Immature natural killer cell (primary cell): Measurements from ENCODE around the gene CD101. TPM values are rescaled to one million over a fixed set of nuclear protein-coding genes. Genes with fewer than 3 reads are reported as not detected.

Experiments
- DNase-seq, 3 donors: peaks; one replicate each; pipeline ENCODE4 v3.0.0; 2022; ENCODE audit warnings: mixed read lengths in 1 of 3
- H3K27ac Mint-ChIP-seq, 6 donors: one replicate each; pipeline ENCODE4 v1.8.0; 2020; ENCODE audit warnings: mixed read lengths in 6 of 6, mild to moderate bottlenecking in 5 of 6, inconsistent platforms in 4 of 6, moderate library complexity in 3 of 6
- H3K27me3 Mint-ChIP-seq, 3 donors: one replicate each; pipeline ENCODE4 v1.8.0; 2020 to 2021; ENCODE audit warnings: low read depth in 3 of 3, mild to moderate bottlenecking in 3 of 3, mixed read lengths in 3 of 3, moderate library complexity in 3 of 3, inconsistent platforms in 1 of 3
- H3K36me3 Mint-ChIP-seq, 3 donors: one replicate each; pipeline ENCODE4 v1.8.0; 2020; ENCODE audit warnings: mixed read lengths in 3 of 3, inconsistent platforms in 2 of 3, mild to moderate bottlenecking in 2 of 3
- H3K4me1 Mint-ChIP-seq, 2 donors: one replicate each; pipeline ENCODE4 v1.8.0; 2020; ENCODE audit warnings: inconsistent platforms in 2 of 2, mild to moderate bottlenecking in 2 of 2, mixed read lengths in 2 of 2, moderate library complexity in 1 of 2
- H3K4me3 Mint-ChIP-seq, 5 donors: one replicate each; pipeline ENCODE4 v1.8.0; 2020; ENCODE audit warnings: mild to moderate bottlenecking in 5 of 5, mixed read lengths in 5 of 5, inconsistent platforms in 3 of 5, moderate library complexity in 3 of 5
- H3K9me3 Mint-ChIP-seq, 6 donors: one replicate each; pipeline ENCODE4 v1.8.0; 2020; ENCODE audit warnings: mild to moderate bottlenecking in 6 of 6, mixed read lengths in 6 of 6, inconsistent platforms in 4 of 6, moderate library complexity in 3 of 6
- polyA plus RNA-seq, 3 donors: library from polyadenylated mRNA; unstranded; fragments of 300-500 nt; fragmentation: Illumina TruSeq; gene quantifications; one replicate each; pipeline ENCODE4 v1.2.3, GENCODE V29; 2021

CD101 gene
- polyA plus RNA-seq, 3 donors from 2014 or later = 0.52 to 3.6 (median 1.4) TPM

GRCh38 chr1:117060441-117061317 is 59.1 kb downstream of the CD101 start:
- Mint-ChIP-seq H3K27me3 (peaks cover 0 to 3% (median 2%) of the 10 kb centered on the region in 3 donors), H3K36me3 (peaks cover 0 to 7% (median 6%) of the 10 kb centered on the region in 3 donors), H3K27ac (peak overlapping the region in 2 of 6 donors; percentile 40 to 79), H3K9me3 (no peaks in the 10 kb centered on the region), H3K4me3 (no peak overlapping the region), H3K4me1 (peaks cover 17 to 23% of the 10 kb centered on the region in 2 donors)
- DNase-seq = no peak

- Mint-ChIP-seq H3K36me3 (peaks cover 0 to 10% (median 10%) of the 10 kb centered on the region in 3 donors), H3K27me3 (peaks cover 0 to 3% (median 2%) of the 10 kb centered on the region in 3 donors), H3K4me1 (peaks cover 17 to 23% of the 10 kb centered on the region in 2 donors), H3K9me3 (no peaks in the 10 kb centered on the region), H3K27ac (peak overlapping the region in 2 of 6 donors; percentile 22 to 37), H3K4me3 (no peak overlapping the region)
- no peak for DNase-seq
These were observed 60.4 kb downstream of the CD101 start for GRCh38 chr1:117061986-117062415.

DNA sequence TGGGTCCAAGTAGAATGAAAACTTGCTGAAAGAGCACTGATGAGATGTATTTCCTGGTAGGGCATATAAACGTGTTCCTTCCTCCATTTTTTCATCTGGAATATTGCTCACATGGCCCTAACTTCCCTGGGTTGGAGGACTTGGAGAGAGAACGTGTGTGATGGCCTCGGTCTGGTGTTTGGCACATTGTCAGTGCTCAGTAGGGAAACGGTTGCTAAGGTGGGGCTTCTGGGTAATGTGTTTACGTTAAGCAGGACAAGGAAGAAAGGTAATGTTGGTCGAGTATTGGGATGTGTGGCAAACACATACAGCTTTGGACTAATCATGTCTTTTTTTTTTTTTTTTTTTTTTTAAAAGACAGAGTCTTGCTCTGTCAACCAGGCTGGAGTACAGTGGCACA is 64.8 kb downstream of the CD101 start:
- no peak for DNase-seq
- no peaks in the 10 kb centered on the region for H3K9me3 Mint-ChIP-seq
- H3K36me3 Mint-ChIP-seq = peaks cover 0 to 10% (median 10%) of the 10 kb centered on the region in 3 donors
- H3K27me3 Mint-ChIP-seq = peaks cover 0 to 2% (median 0%) of the 10 kb centered on the region in 3 donors
- peaks cover under 1 to 2% of the 10 kb centered on the region in 2 donors for H3K4me1 Mint-ChIP-seq
- no peak overlapping the region for H3K27ac Mint-ChIP-seq
- H3K4me3 Mint-ChIP-seq = no peak overlapping the region

DNA sequence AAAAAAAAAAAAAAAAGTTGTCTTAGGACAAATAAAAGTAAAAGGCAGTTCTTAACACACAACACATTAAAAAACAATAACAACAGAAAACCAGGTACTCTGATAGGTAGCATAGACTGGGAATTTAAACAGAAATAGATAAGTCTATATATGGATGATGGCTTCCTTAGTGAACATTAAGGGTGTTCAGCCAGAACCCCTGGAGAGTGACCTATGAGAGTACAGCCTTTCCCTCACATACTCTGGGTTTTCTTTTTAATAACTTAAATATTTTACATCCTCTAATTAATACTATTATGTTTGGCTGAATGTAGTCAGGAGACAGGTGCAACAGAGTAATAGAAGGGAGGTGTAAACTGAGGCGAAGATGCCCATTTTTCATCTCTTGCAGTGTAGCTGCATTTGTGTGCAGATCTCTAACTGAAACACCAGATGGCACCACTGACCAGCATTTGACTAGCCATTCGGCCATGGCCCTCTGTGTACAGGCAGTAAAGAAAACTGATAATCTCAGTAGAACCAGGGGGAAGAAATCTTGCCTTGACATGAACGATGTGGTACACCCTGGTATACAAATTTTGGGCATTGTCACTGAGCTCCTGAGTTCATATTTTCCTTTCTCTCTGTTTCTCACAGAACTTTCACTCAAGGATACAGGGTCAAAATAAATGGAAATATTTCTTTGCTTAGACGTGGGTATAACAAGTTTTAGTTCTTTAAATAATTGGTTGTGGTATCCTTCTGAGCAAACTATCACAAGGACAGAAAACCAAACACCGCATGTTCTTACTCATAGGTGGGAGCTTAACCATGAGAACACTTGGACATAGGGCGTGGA is 66.2 kb downstream of the CD101 start:
- peaks cover 0 to 10% (median 10%) of the 10 kb centered on the region in 3 donors for H3K36me3 Mint-ChIP-seq
- no peaks in the 10 kb centered on the region for H3K9me3 Mint-ChIP-seq
- peaks cover 0 to 2% (median 0%) of the 10 kb centered on the region in 3 donors for H3K27me3 Mint-ChIP-seq
- H3K27ac Mint-ChIP-seq = no peak overlapping the region
- no peaks in the 10 kb centered on the region for H3K4me1 Mint-ChIP-seq
- H3K4me3 Mint-ChIP-seq = no peak overlapping the region
- peak in 2 of 3 donors; percentile 22 to 42 for DNase-seq

DNA sequence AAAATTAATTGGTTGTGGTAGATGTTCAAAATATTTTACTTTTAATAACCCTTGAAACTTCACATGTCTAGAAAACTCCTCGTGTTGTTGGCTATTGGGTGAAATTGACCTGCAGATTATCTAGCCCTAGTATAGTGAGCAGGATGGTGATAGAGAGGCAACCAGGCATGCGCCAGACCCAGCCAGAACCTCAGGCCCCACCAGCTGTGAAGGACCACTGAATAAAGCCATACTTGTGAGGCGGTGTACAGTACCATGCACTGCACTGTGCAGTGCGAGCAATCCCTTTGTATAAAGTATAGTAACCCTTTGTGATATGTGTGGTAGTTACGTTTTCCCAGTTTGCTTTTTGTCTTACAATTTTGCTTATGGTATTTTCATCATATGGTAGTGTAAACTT is 67.0 kb downstream of the CD101 start:
- H3K4me1 Mint-ChIP-seq = no peaks in the 10 kb centered on the region
- peaks cover 0 to 10% (median 10%) of the 10 kb centered on the region in 3 donors for H3K36me3 Mint-ChIP-seq
- DNase-seq = no peak
- peaks cover 0 to 2% (median 0%) of the 10 kb centered on the region in 3 donors for H3K27me3 Mint-ChIP-seq
- no peaks in the 10 kb centered on the region for H3K9me3 Mint-ChIP-seq
- H3K4me3 Mint-ChIP-seq = no peak overlapping the region
- H3K27ac Mint-ChIP-seq = peak overlapping the region in 1 of 6 donors; percentile 21

- Mint-ChIP-seq H3K27me3 (peaks cover 0 to 2% (median 0%) of the 10 kb centered on the region in 3 donors), H3K27ac (no peak overlapping the region), H3K4me3 (no peak overlapping the region), H3K9me3 (no peaks in the 10 kb centered on the region), H3K4me1 (no peaks in the 10 kb centered on the region), H3K36me3 (peaks cover 0 to 10% (median 5%) of the 10 kb centered on the region in 3 donors)
- DNase-seq = no peak
These were observed 67.8 kb downstream of the CD101 start for GRCh38 chr1:117069220-117069844.

DNA sequence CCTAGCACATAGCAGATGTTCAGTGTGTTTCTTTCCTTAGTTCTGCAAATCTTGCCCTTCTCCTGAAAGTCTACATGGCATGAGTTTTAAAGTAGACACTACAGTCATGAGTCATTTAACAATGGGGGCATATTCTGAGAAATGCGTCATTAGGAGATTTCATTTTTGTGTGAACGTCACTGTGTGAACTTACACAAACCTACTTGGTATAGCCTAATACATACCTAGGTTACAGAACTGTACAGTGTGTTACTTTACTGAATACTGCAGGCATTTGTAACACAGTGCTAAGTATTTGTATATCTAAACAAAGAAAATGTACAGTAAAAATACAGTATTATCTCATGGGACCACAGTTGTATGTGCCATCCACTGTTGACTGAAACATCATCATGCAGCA is 68.6 kb downstream of the CD101 start:
- H3K27ac Mint-ChIP-seq = no peak overlapping the region
- DNase-seq = no peak
- no peak overlapping the region for H3K4me3 Mint-ChIP-seq
- H3K4me1 Mint-ChIP-seq = no peaks in the 10 kb centered on the region
- H3K36me3 Mint-ChIP-seq = peaks cover 5 to 12% (median 10%) of the 10 kb centered on the region in 3 donors
- H3K9me3 Mint-ChIP-seq = no peaks in the 10 kb centered on the region
- H3K27me3 Mint-ChIP-seq = peaks cover 0 to 2% (median 0%) of the 10 kb centered on the region in 3 donors

DNA sequence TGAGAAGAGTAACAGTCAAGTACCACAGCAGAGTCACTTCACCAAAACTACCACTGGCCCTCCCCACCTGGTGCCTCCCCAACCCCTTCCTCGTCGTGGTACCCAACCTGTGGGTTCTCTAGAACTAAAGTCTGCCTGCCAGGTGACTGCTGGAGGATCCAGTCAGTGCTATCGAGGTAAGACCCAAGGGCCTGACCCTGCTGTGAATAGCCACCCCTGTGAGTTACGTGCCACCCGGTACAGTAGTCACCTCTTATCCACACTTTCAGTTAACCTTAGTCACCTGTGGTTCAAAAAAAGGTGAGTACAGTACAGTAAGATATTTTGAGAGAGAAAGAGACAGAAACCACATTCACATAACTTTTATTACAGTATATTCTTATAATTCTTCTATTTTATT is 75.1 kb downstream of the CD101 start:
- Mint-ChIP-seq H3K27me3 (no peaks in the 10 kb centered on the region), H3K4me1 (no peaks in the 10 kb centered on the region), H3K4me3 (no peak overlapping the region), H3K9me3 (no peaks in the 10 kb centered on the region), H3K36me3 (peaks cover 27 to 47% (median 27%) of the 10 kb centered on the region in 3 donors), H3K27ac (peak overlapping the region in 1 of 6 donors; percentile 38)
- no peak for DNase-seq

GRCh38 chr1:117077267-117077666 is 75.7 kb downstream of the CD101 start:
- peaks cover 28 to 51% (median 29%) of the 10 kb centered on the region in 3 donors for H3K36me3 Mint-ChIP-seq
- no peak overlapping the region for H3K27ac Mint-ChIP-seq

DNA sequence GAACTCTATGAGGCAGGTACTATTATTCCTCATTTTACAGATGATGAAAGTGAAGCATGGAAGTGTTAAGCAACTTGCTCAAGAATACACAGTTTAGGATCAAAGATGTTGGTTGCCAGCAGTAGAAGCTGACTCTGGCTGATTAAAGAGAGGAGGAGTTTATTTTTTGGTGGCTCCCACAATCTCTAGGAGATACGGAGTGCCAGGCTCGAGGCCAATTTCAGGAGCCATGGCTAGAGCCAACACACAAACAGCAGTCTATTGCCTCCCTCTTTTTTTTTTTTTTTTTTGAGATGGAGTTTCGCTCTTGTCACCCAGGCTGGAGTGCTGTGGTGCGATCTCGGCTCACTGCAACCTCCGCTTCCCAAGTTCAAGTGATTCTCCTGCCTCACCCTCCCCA is 78.2 kb downstream of the CD101 start:
- Mint-ChIP-seq H3K4me3 (no peak overlapping the region), H3K27ac (no peak overlapping the region), H3K9me3 (no peaks in the 10 kb centered on the region), H3K36me3 (peaks cover 26 to 60% (median 32%) of the 10 kb centered on the region in 3 donors), H3K27me3 (peaks cover 0 to 2% (median 0%) of the 10 kb centered on the region in 3 donors), H3K4me1 (no peaks in the 10 kb centered on the region)
- no peak for DNase-seq

More at GRCh38 chr1:117077267-117077666, 75.7 kb downstream of the CD101 start:
- no peak for DNase-seq
- Mint-ChIP-seq H3K4me3 (no peak overlapping the region), H3K4me1 (no peaks in the 10 kb centered on the region), H3K9me3 (no peaks in the 10 kb centered on the region), H3K27me3 (no peaks in the 10 kb centered on the region)

- no peak overlapping the region for H3K27ac Mint-ChIP-seq
These were observed 82.7 kb downstream of the CD101 start for GRCh38 chr1:117084231-117084630.

More at GRCh38 chr1:117084231-117084630, 82.7 kb downstream of the CD101 start:
- peaks cover 0 to 2% (median 0%) of the 10 kb centered on the region in 3 donors for H3K27me3 Mint-ChIP-seq
- H3K9me3 Mint-ChIP-seq = no peaks in the 10 kb centered on the region
- H3K4me1 Mint-ChIP-seq = no peaks in the 10 kb centered on the region
- no peak for DNase-seq
- H3K36me3 Mint-ChIP-seq = peaks cover 9 to 34% (median 24%) of the 10 kb centered on the region in 3 donors
- H3K4me3 Mint-ChIP-seq = no peak overlapping the region
